GM12878 (cell line): ENCODE results near the gene ST6GALNAC3.

Source experiments
- BACH1 ChIP-seq: fragments of 450-650 bp; IDR thresholded peaks from 2 replicates; pipeline ENCODE4 v1.6.1; 2017; ENCODE audit warnings: mild to moderate bottlenecking, borderline replicate concordance
- EZH2 ChIP-seq: IDR thresholded peaks from 2 replicates; pipeline ENCODE4 v1.6.1; 2012; ENCODE audit warnings: low read depth, mild to moderate bottlenecking, control low read depth, inconsistent platforms, low read length, borderline replicate concordance; ENCODE audit not compliant: control insufficient read depth
- MEF2A ChIP-seq: IDR thresholded peaks from 2 replicates; pipeline ENCODE4 v1.6.1; 2011; ENCODE audit warnings: low read depth, mild to moderate bottlenecking, low read length, moderate library complexity; ENCODE audit not compliant: insufficient read depth
- NFIC ChIP-seq: IDR thresholded peaks from 2 replicates; pipeline ENCODE4 v1.6.1; 2012; ENCODE audit warnings: low read depth, mild to moderate bottlenecking, inconsistent platforms, low read length, moderate library complexity
- NR2F1 ChIP-seq: fragments of 450-650 bp; conservative IDR thresholded peaks from 2 replicates; pipeline ENCODE4 v1.6.1; 2017; ENCODE audit warnings: mild to moderate bottlenecking
- SP1 ChIP-seq: IDR thresholded peaks from one replicate; pipeline ENCODE4 v1.6.1; 2011; ENCODE audit warnings: low read depth, low read length
- SRF ChIP-seq, 2 experiments: IDR thresholded peaks; 2 replicates each; pipeline ENCODE4 v1.6.1; 2011; ENCODE audit warnings: low read depth in 2 of 2, low read length in 2 of 2, mild to moderate bottlenecking in 1 of 2, moderate library complexity in 1 of 2
- TAF1 ChIP-seq: IDR thresholded peaks from 2 replicates; pipeline ENCODE4 v1.6.1; 2011; ENCODE audit warnings: mild to moderate bottlenecking, low read depth, low read length, borderline replicate concordance
- TF ChIP-seq, protein P1 (sequence below): IDR thresholded peaks from 2 replicates; pipeline ENCODE4 v1.6.1; 2012; ENCODE audit warnings: low read depth, low read length, improper control_type of control experiment

DNA sequence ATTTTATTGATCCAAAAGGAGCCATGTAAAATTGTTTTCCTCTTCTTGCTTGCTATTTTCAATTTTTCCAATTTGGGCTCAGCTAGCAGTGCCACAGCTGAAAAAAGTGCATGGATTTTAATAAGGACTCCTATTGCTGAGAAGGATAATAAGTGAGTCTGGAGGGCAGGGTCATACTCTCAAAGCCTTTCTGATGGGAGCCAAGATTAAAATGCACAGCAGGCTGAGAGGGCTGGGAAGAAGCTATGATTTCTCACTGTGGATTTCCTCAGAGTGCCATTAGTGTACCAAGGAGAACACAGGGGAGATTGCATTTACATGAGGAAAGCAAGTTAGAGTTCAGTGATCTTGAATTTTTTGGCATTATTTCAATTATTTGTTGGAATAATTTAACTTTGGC, 261.3 kb downstream of the ST6GALNAC3 start:
- TF ChIP-seq SP1, result no peak
- TF ChIP-seq TAF1, result no peak
- TF ChIP-seq NR2F1, result no peak
- no peak for TF ChIP-seq MEF2A
- no peak for TF ChIP-seq EZH2
- TF ChIP-seq NFIC, result no peak
- no peak for TF ChIP-seq BACH1
- no peak for TF ChIP-seq SRF (IDR thresholded peaks at IDR 0.05; ENCODE audit: low read depth in 2 of 2, low read length in 2 of 2)
- TF ChIP-seq, protein P1, sequence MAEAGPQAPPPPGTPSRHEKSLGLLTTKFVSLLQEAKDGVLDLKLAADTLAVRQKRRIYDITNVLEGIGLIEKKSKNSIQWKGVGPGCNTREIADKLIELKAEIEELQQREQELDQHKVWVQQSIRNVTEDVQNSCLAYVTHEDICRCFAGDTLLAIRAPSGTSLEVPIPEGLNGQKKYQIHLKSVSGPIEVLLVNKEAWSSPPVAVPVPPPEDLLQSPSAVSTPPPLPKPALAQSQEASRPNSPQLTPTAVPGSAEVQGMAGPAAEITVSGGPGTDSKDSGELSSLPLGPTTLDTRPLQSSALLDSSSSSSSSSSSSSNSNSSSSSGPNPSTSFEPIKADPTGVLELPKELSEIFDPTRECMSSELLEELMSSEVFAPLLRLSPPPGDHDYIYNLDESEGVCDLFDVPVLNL, result no peak
